Subcutaneous adipose tissue (tissue), 4 donors: ENCODE results near the gene ASZ1. TPM values are rescaled to one million over a fixed set of nuclear protein-coding genes. Genes with fewer than 3 reads are reported as not detected.

Experiments
- CTCF ChIP-seq: fragments of 450-650 bp; IDR thresholded peaks from one replicate; pipeline ENCODE4 v1.5.1; 2016; ENCODE audit warnings: low read depth, mild to moderate bottlenecking, control low read depth, antibody characterized with exemption, moderate library complexity
- total RNA-seq, 4 donors: library from RNA; depleted of rRNA; stranded (reverse); fragments of >200 nt; gene quantifications; one replicate each; pipeline ENCODE4 v1.1.0, GENCODE V29; 2016

ASZ1 gene
- total RNA-seq, 4 donors from 2014 or later, result not detected

GRCh38 chr7:117332031-117332430 is 95.3 kb downstream of the ASZ1 start:
- no peak for TF ChIP-seq CTCF

GRCh38 chr7:117325836-117326235 is 101.5 kb downstream of the ASZ1 start:
- no peak for TF ChIP-seq CTCF

- TF ChIP-seq CTCF, result no peak
Observed at GRCh38 chr7:117324960-117325359, 102.3 kb downstream of the ASZ1 start.

GRCh38 chr7:117323851-117324711 is 103.2 kb downstream of the ASZ1 start:
- TF ChIP-seq CTCF, result no peak

GRCh38 chr7:117323305-117323850 is 103.9 kb downstream of the ASZ1 start:
- TF ChIP-seq CTCF, result no peak

GRCh38 chr7:117322741-117323304 is 104.5 kb downstream of the ASZ1 start, which contains the start of gene WNT2:
TSS of gene WNT2 (minus strand) at chr7:117323058. CDS start at chr7:117322989, 69 bp downstream.
- no peak for TF ChIP-seq CTCF

- TF ChIP-seq CTCF, result no peak
Observed at GRCh38 chr7:117320523-117320922, 106.8 kb downstream of the ASZ1 start.
